HG03045 (cell line): Measurements from ENCODE around the gene CLEC16A.

ENCODE experiments used
- ATAC-seq: cut with Tn5 transposase; IDR thresholded peaks from one replicate; pipeline ENCODE4 v1.9.1; 2021; ENCODE audit warnings: mild to moderate bottlenecking, moderate library complexity; ENCODE audit not compliant: unreplicated experiment

Gene CLEC16A

GRCh38 chr16:11183035-11183812 is 238.9 kb downstream of the CLEC16A start:
- peak; percentile 52 for ATAC-seq

DNA sequence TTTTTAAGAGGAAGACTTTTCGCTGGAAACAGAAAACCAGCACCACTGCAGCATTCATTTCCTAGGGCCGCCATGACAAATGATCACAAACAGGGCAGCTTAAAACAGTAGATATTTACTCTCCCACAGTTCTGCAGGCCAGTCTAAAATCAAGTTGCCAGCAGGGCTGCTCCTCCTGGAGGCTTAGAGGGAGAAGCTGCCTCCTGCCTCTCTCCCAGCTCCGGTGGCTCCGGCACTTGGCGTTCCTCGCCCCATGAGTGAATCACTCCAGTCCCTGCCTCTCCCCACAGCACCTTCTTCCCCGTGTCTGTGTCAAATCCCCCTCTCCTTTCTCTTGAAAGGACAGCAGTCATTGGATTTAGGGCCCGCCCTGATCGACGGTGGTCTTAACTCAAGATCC is 239.6 kb downstream of the CLEC16A start:
- ATAC-seq, result no peak

GRCh38 chr16:11187522-11188023 is 243.2 kb downstream of the CLEC16A start:
- no peak for ATAC-seq

- no peak for ATAC-seq
These were observed 244.7 kb downstream of the CLEC16A start for GRCh38 chr16:11188801-11189740.

GRCh38 chr16:11190588-11191560 is 246.5 kb downstream of the CLEC16A start:
- ATAC-seq, result no peak

GRCh38 chr16:11191665-11192064 is 247.3 kb downstream of the CLEC16A start:
- ATAC-seq, result no peak

DNA sequence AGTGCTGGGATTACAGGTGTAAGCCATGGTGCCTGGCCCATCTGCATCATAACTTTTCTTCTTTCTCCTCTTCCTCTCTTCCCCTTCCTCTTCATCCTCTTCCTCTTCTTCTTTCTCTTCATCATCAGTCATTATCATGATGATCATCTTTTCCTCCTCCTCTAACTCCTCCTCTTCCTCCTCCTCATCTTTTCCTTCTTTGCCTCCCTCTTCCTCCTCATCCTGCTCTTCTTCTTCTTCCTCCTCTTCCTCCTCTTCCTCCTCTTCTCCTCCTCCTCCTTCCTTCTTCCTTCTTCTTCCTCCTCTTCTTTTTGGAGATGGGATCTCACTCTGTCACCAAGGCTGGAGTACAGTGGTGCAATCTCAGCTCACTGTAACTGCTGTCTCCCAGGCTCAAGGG is 249.1 kb downstream of the CLEC16A start:
- ATAC-seq, result no peak

- ATAC-seq, result no peak
These were observed 250.5 kb downstream of the CLEC16A start for GRCh38 chr16:11194913-11195312.

- no peak for ATAC-seq
These were observed 252.0 kb downstream of the CLEC16A start for GRCh38 chr16:11196286-11196828.

DNA sequence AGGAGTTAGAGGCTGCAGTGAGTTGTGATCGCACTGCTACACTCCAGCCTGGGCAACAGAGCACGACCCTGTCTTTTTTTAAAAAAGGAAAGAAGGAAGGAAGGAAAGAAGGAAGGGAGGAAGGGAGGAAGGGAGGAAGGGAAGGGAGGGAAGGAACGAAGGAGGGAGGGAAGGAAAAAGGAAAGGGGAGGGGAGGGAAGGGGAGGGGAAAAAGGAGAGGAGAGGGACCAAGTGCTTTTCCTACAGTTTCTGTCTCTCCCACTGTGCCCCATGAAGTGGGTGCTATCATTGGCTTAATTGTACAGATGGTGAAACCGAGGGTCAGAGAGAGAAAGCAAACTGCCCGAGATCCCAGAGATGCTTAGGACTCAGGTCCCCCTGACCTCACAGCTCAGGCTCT is 254.0 kb downstream of the CLEC16A start:
- ATAC-seq, result no peak

DNA sequence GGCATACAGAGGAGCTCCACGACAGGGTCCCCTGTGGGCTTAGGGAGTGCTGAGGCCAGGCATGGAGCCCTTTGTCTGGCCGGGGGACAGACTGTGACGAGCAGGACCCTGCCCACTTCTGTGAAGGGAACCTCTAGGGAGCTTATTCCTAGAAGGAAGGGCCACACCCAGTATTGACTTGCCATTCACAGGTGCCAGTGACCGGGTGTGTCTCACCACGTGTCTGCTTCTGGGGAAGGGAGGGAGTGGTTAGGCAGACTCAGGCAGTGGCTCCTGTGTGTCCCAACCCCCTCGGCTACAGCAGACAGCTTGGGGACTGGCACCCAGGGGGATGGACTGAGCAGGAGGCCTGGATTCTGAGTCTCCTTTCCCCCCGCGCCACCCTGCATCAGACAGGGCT is 254.5 kb downstream of the CLEC16A start:
- ATAC-seq, result no peak

DNA sequence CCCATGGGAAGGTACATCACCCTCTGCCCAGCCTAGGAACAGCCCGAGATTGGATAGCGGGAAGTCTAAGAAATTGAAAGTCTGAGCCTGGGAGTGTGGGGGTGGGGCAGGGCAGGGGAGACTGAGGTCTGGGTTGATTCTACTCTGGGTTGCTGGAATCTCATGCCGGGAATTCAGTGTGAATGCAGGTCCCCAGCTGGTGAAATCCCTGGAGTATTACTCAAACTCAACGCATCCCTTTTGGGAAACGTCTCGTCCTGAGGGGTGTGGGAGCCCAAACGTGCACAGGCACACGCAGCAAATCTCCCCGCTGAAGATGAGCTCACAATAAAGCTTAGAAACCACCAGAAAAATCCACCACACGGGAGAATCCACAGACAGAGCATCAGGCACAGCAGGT is 256.2 kb downstream of the CLEC16A start:
- no peak for ATAC-seq

DNA sequence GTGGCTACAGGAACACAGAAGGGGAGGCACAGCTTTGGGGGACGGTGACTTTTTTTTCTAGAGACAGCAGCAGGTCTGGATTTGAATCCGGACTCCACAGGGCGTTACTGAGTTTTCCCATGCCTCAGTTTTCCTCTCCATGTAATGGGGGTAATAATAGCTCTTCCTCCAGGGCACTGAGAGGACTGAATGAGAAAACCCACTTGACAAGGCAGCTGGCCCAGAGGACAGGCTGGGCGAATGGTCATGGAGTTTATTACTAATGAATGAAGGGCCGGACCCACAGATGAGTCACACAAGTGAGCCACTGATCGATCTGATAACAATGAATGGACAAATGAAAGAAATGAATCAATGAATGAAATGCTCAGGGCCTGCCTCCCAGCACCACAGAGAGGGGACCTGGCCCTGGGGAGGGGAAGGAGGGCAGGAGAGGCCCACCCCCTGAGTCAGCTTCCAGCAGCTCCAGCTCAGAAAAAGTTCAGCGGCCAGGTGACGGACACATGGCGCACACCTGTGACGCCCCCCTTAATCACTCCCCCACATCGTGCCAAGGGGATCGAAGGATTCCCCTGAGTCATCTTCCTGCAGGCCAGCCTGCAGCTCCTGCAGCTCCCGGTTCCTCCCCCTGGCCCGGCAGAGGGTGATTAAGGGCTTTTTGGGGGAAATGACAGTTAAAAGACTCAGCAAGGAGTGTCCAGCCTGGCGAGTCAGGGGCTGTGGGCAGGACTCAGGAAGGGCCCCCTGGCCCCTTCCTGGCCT is 257.3 kb downstream of the CLEC16A start:
- ATAC-seq, result no peak

- no peak for ATAC-seq
These were observed 258.1 kb downstream of the CLEC16A start for GRCh38 chr16:11202260-11203091.

- no peak for ATAC-seq
These were observed 258.8 kb downstream of the CLEC16A start for GRCh38 chr16:11203111-11203623.

DNA sequence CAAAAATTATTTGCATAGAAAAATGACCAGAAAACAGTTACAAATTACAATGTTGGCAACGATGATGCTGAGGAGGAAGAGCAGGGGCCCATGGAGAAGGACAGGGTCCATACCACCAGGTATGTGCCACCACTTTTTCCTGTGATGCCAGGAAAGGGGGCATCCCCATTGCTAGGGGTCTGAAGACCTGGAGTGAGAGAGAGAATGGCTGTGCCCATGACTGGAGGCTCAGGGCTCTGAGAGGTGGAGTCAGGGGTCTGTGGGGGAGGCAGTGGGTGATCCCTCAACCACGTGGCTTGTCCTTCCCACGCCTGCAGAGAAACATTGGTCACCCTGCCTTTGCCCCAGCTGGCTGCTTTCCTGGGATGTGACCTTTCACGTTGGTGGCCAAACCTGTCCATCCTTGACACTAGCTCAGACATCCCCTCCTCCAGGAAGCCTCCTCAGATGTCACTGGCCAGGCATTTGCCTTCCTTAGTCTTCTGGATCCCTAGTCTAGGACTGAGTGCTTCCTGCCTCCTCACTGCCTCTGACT is 260.2 kb downstream of the CLEC16A start:
- ATAC-seq, result no peak

DNA sequence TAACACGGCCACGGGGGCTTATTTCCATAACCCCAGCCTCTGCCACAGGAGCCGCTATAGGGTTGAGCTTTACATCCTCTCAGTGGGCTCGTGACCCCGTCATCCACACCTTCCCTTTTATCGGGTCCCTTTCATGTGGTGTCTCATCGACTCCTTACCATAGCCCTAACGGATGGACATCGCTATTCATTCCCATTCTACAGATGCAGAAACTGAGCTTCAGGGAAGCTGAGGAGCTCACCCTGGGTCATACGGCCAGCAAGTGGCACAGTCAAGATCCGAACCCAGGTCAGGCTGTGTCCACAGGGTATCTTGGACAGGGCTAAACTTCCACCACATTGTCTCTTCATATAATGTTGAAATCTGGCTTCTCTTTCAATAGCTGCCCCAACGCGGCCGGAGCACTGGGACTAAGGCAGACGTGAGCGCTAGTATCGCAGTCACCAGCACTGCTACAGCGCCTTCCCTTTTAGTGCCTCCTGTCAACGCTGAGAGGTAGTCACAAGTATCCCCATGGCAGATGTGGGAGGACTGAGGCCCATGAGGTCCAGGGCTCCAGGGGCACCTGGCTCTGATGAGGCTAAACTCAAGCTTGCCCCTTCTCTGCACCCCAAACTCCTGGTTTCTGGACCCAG is 260.8 kb downstream of the CLEC16A start:
- no peak for ATAC-seq
